SIG-M5 treated with dmso at 0.1 percent for 504 hours (cell line): ENCODE results near the gene KCNH4.

Source experiments
- DNase-seq: peaks from one replicate; lab custom pipeline; 2025; ENCODE audit not compliant: unreplicated experiment; lab: John Stamatoyannopoulos, UW

KCNH4 gene

GRCh38 chr17:42138749-42139492, 42.0 kb downstream of the KCNH4 start:
- DNase-seq = no peak

- DNase-seq = no peak
Observed at GRCh38 chr17:42136654-42137051, 44.3 kb downstream of the KCNH4 start.

- DNase-seq = peak; percentile 35
Observed at GRCh38 chr17:42135664-42136653, 45.0 kb downstream of the KCNH4 start.

- no peak for DNase-seq
Observed at GRCh38 chr17:42135151-42135550, 45.8 kb downstream of the KCNH4 start.

GRCh38 chr17:42133461-42134041, 47.4 kb downstream of the KCNH4 start:
- DNase-seq = no peak

GRCh38 chr17:42132941-42133340, 48.0 kb downstream of the KCNH4 start:
- DNase-seq = peak; percentile 38

GRCh38 chr17:42131981-42132432, 48.9 kb downstream of the KCNH4 start:
- no peak for DNase-seq

- DNase-seq = no peak
Observed at GRCh38 chr17:42131232-42131631, 49.7 kb downstream of the KCNH4 start.

- no peak for DNase-seq
Observed at GRCh38 chr17:42130310-42130936, 50.5 kb downstream of the KCNH4 start.

- no peak for DNase-seq
Observed at GRCh38 chr17:42129109-42129837, 51.7 kb downstream of the KCNH4 start.

- DNase-seq = no peak
Observed at GRCh38 chr17:42127414-42127813, 53.5 kb downstream of the KCNH4 start.

GRCh38 chr17:42126836-42127235, 54.1 kb downstream of the KCNH4 start:
- no peak for DNase-seq

GRCh38 chr17:42125565-42125964, 55.4 kb downstream of the KCNH4 start:
- DNase-seq = no peak

GRCh38 chr17:42124256-42124655, 56.7 kb downstream of the KCNH4 start:
- DNase-seq = no peak

- DNase-seq = no peak
Observed at GRCh38 chr17:42122371-42123303, 58.3 kb downstream of the KCNH4 start, which contains the start of gene HSPB9. Gene HSPB9 (plus strand): TSS chr17:42122804. CDS start chr17:42122851, 47 bp downstream.

- peak; percentile 83 for DNase-seq
Observed at GRCh38 chr17:42120770-42121769, 59.9 kb downstream of the KCNH4 start, which contains the start of gene KAT2A. Gene KAT2A (minus strand): TSS chr17:42121367. CDS start chr17:42121304, 63 bp downstream.

GRCh38 chr17:42120161-42120769, 60.7 kb downstream of the KCNH4 start:
- no peak for DNase-seq
